ENCODE data around the gene ACKR4.

- TF ChIP-seq CTCF (IDR thresholded peaks at IDR 0.05; ENCODE audit: low read length) (no peak), EZH2 (IDR thresholded peaks at IDR 0.05; ENCODE audit: borderline replicate concordance, low read length) (no peak)
These were observed 3.1 kb upstream of the ACKR4 start for GRCh38 chr3:132593947-132594323.

All from OCI-LY1 (cell line).